ENCODE results near the gene CHD6. TPM values are rescaled to one million over a fixed set of nuclear protein-coding genes. Genes with fewer than 3 reads are reported as not detected.

CHD6 gene
- total RNA-seq, 2 donors from 2014 or later, result 51.1 to 56.2 TPM

DNA sequence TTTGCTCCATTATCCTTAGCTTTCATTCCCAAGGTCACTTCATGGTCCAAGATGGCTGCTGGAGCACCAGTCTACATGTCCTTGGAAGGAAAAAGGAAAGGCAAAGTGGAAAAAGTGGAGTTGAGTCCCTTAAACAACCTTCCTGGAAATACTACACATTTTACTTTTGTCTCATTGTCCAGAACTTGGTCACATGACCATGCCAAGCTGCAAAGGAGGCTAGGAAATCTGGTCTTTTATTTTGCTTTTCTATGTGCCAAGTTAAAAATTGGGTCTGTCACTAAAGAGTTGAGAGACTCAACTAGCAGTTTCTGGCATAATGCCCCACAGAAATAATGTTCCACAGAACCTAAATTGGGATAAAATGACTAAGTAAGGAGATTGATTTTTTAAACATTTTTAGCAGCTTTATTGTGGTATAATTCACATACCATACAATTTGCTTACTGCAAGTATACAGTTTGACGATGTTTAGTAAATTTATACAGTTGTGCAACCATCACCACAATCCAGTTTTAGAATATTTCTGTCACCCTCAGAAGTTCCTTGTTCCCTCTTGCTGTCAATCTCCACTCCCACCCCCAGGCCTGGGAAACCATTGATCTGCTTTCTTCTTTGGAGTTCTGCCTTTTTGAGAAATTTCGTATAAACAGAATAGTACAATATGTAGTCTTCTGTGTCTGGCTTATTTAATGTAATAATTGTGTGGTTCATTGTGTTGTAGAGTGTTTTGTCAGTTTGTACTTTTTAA lies 5.6 kb upstream of the CHD6 start:
- DNase-seq (ENCODE audit: low spot score), result no peak
- intact Hi-C loops (cut with DNase I), result no loop called here

DNA sequence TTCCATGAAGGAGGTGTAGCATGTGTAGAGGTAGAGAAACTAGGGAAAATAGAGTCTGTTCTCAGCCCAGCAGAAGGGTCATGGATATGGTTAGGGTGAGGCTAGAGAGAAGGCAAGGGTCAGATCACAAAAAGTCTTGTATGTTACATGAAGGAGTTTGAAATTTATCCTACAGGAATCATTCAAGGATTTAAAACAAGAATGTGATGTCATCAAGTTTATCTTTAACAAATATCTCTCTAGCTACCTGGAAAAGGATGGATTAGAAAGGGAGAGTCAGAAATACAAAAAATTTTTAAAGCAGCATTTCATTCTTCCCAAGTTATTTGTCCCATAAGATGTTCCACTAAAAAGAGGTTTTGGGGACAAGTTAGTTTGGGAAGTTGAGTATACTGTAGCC lies 4.4 kb upstream of the CHD6 start:
- intact Hi-C loops (cut with DNase I), result no loop called here
- no peak for DNase-seq (ENCODE audit: low spot score)

DNA sequence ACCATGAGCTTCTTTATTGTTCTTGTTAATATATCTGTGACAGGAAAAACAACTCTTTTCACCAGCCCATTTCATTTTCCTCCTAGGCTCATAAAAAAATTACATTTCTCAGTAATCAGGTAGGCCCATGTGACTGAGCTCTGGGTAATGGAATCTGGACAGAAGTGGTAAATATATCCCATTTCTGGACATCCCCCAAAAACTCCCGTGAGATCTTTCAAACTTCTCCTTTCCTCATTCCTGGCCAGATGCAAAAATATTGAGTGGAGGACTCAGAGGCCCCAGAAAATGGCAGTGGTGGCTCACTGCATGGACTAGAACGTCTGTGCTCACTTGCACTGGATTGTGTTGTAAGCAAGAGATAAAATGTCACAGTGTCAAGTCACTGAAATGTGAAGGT lies 3.8 kb upstream of the CHD6 start:
- intact Hi-C loops (cut with DNase I), result no loop called here
- no peak for DNase-seq (ENCODE audit: low spot score)

DNA sequence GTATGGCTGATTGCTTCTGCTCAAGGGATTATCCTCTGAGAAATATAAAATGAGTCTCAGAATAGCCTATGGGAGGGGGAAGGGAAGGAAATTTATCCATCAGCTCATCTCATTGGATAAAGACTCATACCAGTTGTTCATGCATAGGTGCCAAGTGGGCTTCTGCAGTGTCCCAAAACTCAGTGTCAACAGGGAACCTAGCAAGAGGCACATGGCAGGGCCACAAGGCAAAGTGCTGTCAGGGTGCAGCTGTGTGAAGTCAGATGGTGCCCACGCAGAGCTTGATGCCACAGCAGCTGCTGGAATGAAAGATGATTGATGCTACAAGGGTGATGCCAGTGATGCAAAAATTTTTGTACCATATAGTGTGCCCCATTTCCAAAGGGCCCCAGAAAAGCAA lies 3.2 kb upstream of the CHD6 start:
- DNase-seq (ENCODE audit: low spot score), result no peak
- intact Hi-C loops (cut with DNase I), result no loop called here

DNA sequence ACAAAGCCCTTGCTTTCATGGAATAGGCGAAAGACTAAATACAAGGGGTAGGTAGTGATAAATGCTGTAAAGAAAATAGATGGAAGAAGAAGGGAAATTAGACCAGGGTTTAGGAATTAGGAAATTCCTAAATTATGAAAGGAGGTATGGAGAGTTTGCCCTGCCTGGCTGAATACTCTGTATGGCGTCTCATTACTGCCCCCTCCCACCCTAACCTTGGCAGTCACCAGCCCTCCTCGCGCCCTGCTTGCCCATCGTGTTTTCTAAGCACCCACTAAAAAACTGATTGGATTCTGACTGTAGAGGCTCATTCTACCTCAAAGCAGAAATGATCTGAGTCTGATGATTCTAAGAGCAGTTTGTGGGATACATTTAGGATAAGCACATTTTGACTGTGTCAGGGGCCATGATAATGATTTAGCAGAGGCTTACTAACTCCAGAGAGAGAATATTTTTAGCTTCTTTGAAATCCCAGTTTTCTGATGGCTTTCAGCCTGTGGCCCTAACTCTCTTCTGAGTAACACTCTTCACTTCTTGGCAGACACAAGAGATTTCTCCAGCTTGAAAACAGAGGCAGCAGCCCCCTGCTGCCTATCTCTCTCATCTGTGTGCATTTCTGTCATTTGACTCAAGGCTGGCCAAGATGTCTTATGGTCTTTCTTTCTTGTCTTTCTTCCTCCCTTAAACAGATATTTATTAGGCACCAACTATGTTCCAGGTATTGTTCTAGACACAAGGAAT lies 1.4 kb upstream of the CHD6 start:
- intact Hi-C loops (cut with DNase I), result no loop called here
- no peak for DNase-seq (ENCODE audit: low spot score)

DNA sequence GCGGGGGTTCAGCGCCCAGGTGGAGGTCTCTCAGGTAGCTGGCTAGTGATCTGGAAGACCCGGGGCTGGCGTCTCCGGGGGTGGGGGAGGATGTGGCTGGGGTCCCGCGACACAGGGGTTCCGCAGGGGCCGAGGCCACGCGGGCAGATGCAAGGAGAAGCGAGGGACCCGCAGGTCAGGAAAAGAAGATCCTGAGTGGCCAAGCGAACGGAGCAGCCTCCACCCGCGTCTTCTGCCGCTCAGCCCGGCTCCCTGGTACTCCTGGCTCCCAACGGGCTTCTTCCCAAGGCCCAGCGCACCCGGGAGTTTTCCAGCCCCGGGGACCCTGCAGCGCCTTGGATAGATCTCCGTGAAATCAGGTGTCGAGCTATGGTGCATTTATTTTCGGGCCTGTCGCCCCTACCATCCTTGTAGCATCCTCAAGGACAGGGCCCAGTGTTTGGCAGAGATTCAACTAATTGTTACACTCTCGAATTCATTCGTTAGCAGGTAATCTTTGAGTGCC lies 682 bp upstream of the CHD6 start:
- intact Hi-C loops (cut with DNase I), result no loop called here
- DNase-seq (ENCODE audit: low spot score), result no peak

DNA sequence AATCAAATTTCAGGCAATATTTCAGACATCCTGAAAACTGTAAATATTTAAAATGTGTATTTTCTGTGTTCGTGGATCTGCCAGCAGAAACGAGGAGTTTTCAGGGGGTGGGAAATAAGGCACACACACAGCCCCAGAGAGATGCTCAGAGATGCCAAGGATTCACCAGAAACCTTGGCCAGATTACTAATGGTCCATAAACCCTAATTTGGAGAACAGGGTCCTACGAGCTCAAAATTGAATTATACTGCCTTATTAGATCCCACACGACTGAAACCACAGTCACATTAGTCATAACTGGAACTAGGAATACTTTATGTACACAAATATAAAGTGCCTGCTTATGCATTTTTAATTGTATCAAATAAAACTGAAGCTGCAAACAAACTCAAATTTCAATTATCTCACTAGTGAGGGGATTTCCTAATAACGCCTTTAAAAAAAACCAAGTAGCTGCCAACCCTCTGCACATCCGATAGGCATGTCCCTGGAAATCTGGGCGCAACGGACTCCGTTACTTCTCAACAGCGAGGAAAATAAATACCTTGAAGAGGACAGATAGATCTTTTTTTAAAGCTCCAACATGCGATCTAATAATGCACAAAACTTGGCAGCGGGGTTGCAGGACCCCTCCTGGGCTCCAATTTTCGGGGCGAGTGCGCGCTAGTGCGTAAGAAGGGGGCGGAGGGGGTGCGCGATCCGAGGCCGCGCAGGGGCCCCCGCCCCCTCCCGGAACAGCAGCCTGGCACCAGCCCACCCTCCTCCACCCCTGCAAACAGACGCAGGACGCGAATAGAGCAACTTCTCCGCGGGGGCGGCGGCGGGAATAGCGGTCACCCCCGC lies 897 bp downstream of the CHD6 start:
- intact Hi-C loops (cut with DNase I), result no loop called here
- DNase-seq (ENCODE audit: low spot score), result no peak

DNA sequence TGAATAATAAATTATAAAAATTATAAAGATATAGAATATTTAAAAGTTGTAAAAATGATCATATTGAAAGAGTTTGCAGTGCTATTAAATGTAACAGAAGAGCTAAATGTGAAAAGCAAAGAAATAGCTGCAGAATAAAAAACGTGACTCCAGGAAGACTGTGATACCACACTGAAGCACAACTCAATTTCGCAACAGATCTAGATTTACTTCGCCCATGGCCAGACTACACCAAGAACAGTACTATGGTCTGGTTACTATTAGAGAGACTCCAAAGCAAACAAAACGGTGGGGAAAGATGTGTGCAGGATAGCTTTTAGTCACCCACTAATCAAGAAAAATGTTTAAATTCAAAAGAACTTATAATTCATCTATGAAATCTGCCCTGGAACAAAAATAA lies 1.9 kb downstream of the CHD6 start:
- no peak for DNase-seq (ENCODE audit: low spot score)
- intact Hi-C loops (cut with DNase I), result no loop called here

DNA sequence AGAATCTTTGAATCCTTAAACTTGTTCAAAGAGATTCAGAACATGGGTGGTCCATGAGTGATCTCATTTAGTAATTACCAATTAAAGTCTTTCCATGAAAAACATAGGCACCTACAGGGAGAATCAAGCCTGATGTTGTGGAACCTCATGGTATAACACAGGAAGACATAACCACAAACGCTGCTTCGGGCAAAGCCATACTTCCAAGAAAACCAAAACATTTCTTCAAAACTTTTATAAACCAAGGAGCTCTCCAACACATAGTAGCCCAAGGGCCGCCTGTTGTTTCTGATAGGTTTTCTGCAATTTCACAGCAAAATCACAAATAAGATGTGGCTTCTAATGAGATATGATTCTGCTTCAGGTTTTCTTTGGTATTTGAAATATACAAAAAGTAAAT lies 2.5 kb downstream of the CHD6 start:
- intact Hi-C loops (cut with DNase I), result no loop called here
- DNase-seq (ENCODE audit: low spot score), result no peak

DNA sequence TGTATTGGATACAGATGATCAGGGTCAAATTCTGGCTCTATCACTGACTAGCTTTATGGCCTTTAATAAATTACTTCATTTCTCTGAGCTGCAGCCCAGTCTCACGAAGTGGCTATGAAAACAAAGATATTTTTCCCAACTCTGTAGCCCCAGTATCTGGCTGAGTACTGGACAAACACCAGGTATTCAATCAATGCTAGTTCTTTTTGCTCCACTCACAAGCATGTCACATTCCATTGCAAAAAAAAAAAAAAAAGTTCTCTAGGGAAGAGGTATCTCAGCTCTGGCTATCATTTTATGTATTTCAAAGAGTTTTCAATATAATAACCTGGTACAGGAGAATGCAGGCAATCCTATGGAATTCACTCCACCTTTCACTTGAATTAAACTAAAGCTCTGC lies 3.1 kb downstream of the CHD6 start:
- no peak for DNase-seq (ENCODE audit: low spot score)
- intact Hi-C loops (cut with DNase I), result no loop called here

DNA sequence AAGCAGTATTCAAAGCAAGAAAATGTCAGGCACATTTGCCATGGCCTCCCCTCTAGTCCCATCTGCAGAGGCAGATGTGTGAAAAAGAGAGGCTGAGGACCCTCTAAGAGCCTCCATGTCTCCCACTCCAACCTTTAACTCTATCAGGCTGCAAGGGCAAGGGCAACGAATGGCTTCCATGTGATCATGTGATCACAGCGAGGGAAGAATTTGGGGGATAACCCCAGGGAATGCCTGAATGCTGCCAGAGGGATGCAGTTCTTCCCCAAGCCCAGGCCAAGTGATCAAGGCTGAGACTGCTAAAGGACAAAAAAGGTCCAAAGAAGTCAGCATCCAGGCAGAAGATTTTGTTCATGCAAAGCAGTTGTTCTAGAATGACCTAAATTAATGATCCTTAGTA lies 4.9 kb downstream of the CHD6 start:
- DNase-seq (ENCODE audit: low spot score), result no peak
- intact Hi-C loops (cut with DNase I), result no loop called here

DNA sequence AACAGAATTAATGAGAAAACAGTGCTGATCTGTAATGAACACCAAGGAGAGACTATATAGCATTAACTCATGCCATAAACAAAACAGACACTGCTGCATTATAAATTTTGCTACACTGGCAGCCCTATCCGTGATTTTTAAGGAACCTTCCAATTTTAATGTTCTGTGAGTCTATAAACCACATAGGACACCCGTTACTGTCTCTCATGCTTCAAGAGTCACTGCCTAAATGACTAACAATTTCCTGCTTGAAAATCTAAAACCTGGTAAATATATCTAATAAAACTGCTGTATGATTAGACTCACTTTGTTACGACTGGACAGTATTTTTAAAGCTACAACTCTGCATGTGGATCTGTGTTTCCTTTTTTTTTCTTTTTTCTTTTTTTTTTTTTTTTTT lies 8.7 kb downstream of the CHD6 start:
- intact Hi-C loops (cut with DNase I), result no loop called here
- no peak for DNase-seq (ENCODE audit: low spot score)

DNA sequence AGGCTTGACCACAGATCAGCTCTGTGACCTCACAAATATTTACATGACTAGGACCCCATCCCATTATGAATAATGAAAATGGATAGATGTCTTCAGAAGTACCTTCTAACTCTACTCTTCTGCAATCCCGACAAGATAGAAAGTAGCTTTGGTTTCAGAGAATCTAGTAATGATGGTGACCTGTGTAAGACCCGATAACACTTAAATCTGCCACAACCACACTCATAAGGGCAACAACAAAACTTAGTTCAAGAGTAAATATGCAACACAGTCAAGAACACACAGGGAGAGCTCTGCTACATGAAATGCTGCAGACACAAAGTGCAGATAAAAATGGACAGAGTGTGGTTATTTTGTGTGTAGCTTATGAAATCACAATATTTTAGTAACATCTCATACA lies 9.6 kb downstream of the CHD6 start:
- DNase-seq (ENCODE audit: low spot score), result no peak
- intact Hi-C loops (cut with DNase I), result no loop called here

DNA sequence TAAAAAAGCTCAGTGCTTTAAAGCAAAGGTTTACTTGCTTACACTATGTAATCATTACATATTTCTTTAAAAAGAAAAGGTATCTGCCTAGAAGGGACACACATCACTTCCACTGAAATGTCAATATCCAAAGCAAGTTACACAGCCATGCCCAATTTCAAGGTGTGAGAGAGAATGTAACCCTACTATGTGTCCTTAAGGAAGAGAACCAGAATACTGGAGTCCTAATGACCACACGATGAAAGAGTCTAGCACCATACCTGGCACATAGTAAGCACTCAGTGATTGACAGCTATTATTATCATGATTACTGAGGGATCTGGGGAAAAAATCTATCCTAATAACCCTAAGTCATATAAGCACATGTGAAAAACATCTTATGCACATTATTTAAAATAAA lies 10.4 kb downstream of the CHD6 start:
- intact Hi-C loops (cut with DNase I), result no loop called here
- no peak for DNase-seq (ENCODE audit: low spot score)

DNA sequence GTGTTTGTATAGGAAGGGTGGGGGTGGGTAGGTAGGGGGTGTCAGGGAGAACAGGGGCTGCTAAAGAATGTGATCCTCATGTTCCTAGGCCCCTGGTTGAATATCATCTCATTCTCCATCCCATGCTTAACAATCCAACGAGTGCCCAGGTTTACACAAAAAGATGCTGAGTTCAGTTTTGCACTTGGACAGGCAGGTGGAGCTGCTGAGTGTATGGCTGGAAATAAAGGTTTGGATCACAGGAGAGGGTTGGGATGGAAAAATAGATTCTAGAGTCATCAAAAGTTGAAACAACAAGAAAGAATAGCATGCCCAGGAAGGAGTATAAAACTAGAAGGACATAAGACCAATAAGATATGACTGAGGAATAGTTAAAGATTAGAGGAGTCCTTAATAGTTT lies 14.2 kb downstream of the CHD6 start:
- no peak for DNase-seq (ENCODE audit: low spot score)
- intact Hi-C loops (cut with DNase I), result no loop called here

DNA sequence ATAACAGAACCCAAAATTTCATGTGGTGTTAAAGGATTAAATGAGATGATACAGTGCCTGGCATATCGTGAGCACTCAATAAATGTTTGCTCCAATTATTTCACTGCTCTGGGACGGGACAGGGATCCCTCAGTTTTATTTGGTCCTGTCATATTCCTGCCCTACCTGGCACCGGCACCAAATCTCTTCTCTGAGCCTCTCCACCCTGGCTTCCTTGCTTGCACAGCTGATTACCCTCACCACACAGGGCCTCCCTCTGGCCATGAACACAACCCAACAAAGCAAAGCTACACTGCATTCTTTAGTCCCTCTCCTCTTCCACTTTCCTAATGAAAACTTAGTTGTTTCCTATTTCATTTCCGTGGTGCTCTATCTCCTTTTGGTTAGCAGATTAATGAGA lies 16.4 kb downstream of the CHD6 start:
- DNase-seq (ENCODE audit: low spot score), result no peak
- intact Hi-C loops (cut with DNase I), result no loop called here

DNA sequence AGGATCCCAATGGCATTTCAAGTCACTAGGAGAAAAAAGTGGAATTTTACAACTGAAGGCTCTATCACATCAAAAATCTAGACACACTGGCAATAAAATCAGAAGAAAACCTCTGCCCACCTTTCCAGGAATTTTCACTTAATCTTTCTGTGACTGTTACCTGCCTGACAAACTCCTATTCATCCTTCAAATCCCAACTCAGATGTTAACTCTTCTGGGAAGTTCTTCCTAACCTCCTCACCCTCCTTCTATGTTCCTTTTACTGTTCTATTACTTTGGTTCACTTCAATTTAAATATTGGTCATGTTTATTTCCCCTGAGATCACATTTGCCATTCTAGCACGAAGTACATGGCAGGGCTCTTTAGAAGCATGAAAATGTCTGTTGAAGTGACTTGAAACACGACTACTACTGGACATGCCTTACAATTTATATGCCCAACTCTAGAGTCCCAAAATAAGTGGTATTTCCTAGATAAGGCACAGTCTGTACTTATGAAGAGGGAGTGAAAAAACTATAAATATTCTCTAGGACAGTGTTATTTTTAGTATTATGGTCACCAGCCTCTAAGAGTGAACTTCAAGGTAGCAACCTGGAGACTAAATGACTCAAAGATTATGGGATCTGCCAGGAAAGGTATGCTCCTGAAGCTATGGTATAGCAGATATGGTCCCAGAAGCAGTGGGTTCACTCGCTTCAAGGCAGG lies 17.1 kb downstream of the CHD6 start:
- intact Hi-C loops (cut with DNase I), result no loop called here
- no peak for DNase-seq (ENCODE audit: low spot score)

DNA sequence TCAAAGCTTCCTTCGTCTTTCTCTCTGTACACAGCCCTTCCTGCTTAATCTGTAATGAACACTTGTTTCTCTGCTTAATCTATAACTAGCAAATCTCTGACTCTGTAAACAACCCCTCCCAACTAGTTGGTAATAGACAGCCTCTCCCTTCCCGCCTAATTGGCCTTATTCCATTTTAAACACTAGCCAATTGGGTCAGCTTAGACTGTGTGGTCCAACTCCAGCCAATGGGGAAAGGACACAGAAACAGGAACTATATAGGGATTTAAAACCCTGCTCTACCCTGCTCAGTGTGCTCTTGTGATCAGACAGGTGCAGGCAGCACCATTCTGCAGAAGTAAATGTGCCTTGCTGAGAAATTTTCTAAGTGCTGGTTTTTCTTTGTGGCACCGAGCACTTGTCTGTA lies 18.5 kb downstream of the CHD6 start:
- intact Hi-C loops (cut with DNase I), result no loop called here
- DNase-seq (ENCODE audit: low spot score), result no peak

DNA sequence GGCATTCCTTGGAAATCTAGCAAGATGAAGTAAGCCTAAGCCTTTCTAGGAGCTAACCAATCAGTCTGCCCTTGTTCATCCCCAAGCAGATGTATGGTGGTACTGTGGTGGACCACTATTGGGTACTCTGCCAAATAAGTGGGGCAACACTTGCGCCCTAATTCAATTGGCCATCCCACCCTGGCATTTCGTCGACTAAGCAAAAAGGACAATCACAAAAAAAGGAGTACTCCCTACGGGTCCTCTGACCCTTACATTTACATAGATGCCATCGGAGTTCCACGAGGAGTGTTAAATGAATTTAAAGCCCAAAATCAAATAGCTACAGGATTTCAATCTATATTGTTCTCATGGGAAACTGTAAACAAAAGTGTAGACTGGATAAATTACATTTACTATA lies 19.5 kb downstream of the CHD6 start:
- no peak for DNase-seq (ENCODE audit: low spot score)
- intact Hi-C loops (cut with DNase I), result no loop called here
